HCEC 1CT (cell line): ENCODE measurements around the gene RCN2.
"Not testable (repeated sequence)": the region's sequence is repeated elsewhere in the genome, so short reads cannot be mapped to it uniquely, and the experiment has no call there.

ENCODE experiments used
- DNase-seq: peaks from one replicate; pipeline ENCODE4 v3.0.0-alpha.2; 2017

RCN2 gene, protein sequence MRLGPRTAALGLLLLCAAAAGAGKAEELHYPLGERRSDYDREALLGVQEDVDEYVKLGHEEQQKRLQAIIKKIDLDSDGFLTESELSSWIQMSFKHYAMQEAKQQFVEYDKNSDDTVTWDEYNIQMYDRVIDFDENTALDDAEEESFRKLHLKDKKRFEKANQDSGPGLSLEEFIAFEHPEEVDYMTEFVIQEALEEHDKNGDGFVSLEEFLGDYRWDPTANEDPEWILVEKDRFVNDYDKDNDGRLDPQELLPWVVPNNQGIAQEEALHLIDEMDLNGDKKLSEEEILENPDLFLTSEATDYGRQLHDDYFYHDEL

DNA sequence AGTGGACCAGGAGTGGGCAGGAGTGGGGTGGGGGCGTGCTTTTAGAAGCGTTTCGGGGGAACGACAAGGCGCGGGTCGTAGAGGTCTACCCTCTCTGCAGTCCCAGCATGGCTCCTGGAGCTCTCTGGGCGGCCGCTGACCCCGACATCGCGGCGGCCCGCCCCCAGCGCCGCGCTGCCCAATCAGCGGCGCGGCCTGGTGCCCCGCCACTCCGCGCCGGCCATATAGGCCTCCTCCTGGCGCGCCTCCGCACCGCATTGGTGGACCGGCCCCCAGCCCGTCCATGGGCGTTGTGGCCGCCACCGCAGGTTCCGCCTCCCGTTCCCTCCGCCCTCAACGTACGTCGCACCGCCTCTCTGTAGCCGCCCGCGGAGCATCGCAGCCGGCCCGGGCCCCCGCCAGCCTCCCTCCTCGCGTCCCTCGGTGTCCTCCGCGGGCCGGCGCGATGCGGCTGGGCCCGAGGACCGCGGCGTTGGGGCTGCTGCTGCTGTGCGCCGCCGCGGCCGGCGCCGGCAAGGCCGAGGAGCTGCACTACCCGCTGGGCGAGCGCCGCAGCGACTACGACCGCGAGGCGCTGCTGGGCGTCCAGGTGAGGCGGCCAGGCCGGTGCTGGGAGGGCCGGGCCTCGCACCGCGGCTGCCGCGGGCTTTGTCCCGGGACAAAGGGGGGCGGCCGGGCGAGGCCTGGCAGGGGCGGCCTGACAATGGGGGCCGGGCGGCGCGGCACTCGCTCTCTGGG, at the start of gene RCN2:
Gene RCN2, plus strand, starts transcription at position 353 of the 738 bp plus-strand sequence. Its CDS starts 93 bp downstream, at position 446.
- DNase-seq, result peak; percentile 95

DNA sequence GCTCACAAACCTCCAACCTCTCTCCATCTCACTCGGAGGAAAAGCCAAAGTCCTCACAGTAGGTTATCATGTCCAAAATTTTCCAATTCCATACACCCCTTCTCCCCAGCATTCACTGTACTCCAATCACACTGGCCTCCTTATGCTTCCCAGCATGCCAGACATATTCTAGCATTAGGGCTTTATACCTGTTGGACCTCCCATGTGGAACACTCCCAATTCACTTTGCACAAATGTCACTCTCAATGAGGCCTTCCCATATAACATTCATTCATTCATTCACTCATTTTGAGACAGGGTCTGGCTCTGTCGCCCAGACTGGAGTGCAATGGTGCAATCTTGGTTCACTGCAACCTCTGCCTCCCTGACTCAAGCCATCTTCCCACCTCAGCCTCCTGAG, 46.3 kb upstream of the RCN2 start:
- no peak for DNase-seq

DNA sequence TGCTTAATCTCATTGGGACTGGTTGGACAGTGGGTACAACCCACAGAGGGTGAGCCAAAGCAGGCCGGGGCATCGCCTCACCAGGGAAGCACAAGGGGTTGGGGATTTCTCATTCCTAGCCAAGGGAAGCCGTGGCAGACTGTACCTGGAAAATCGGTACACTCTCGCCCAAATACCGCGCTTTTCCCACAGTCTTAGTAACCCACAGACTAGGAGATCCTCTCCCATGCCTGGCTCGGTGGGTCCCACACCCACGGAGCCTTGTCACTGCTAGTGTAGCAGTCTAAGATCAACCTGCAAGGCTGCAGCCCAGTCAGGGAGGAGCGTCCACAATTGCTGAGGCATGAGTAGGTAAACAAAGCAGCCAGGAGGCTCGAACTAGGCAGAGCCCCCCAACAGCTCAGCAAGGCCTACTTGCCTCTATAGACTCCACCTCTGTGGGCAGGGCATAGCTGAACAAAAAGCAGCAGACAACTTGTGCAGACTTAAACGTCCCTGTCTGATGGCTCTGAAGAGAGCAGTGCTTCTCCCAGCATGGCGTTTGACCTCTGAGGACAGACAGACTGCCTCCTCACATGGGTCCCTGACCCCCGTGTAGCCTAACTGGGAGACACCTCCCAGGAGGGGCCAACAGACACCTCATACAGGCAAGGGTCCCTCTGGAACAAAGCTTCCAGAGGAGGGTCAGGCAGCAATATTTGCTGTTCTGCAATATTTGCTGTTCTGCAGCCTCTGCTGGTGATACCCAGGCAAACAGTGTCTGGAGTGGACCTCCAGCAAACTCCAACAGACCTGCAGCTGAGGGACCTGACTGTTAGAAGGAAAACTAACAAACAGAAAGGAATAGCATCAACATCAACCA, 44.0 kb upstream of the RCN2 start:
- not testable (repeated sequence) for DNase-seq

DNA sequence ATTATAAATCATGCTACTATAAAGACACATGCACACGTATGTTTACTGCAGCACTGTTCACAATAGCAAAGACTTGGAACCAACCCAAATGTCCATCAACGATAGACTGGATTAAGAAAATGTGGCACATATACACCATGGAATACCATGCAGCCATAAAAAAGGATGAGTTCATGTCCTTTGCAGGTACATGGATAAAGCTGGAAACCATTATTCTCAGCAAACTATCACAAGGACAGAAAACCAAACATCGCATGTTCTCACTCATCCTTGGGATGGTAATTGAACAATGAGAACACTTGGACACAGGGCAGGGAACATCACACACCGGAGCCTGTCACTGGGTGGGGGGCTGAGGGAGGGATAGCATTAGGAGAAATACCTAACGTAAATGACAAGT, 38.7 kb upstream of the RCN2 start:
- not testable (repeated sequence) for DNase-seq

DNA sequence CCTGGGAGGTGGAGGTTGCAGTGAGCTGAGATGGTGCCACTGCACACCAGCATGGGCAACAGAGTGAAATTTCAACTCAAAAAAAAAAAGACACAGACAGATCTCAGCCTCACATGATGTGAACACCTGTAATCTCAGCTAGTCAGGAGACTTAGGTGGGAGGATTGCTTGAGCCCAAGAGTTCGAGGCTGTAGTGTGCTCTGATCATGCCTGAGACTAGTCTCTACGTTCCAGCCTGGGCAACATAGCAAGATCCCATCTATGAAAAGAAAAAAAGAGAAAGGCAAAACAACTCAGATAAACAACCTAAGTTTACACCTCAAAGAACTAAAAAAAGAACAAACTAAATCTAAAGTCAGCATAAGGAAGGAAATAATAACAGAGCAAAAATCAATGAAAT, 37.4 kb upstream of the RCN2 start:
- no peak for DNase-seq

DNA sequence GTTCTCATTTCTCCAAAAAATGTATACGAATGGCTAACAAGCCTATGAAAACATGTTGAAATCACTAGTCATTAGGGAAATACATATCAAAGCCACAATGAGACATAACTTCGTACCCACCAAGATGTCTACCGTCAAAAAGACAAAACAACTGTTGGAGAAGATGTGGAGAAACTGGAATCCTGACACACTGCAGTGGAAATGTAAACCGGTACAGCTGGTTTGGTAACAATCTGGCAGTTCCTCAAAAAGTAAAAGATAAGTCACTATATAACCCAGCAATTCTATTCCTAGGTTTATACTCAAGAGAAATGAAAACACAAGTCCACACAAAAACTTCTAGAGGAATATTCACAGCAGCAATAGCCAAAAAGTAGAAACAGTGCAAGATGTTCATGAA, 33.4 kb upstream of the RCN2 start:
- no peak for DNase-seq

DNA sequence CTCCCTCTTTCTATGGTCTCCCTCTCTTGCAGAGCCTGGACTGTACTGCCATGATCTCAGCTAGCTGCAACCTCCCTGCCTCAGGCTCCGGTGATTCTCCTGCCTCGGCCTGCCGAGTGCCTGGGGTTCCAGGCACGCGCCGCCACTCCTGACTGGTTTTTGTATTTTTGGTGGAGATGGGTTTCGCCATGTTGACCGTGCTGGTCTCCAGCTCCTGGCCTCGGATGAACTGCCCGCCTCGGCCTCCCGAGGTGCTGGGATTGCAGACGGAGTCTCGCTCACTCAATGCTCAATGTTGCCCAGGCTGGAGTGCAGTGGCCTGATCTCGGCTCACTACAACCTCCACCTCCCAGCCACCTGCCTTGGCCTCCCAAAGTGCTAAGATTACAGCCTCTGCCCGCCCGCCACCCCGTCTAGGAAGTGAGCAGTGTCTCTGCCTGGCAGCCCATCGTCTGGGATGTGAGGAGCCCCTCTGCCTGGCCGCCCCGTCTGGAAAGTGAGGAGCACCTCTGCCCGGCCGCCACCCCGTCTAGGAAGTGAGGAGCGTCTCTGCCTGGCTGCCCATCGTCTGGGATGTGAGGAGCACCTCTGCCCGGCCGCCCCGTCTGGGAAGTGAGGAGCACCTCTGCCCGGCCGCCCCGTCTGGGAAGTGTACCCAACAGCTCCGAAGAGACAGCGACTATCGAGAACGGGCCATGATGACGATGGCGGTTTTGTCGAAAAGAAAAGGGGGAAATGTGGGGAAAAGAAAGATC, 32.2 kb upstream of the RCN2 start:
- DNase-seq, result not testable (repeated sequence)

DNA sequence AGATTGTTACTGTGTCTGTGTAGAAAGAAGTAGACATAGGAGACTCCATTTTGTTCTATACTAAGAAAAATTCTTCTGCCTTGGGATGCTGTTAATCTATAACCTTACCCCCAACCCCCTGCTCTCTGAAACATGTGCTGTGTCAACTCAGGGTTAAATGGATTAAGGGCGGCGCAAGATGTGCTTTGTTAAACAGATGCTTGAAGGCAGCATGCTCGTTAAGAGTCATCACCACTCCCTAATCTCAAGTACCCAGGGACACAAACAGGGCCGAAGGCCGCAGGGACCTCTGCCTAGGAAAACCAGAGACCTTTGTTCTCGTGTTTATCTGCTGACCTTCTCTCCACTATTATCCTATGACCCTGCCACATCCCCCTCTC, 31.6 kb upstream of the RCN2 start:
- not testable (repeated sequence) for DNase-seq

DNA sequence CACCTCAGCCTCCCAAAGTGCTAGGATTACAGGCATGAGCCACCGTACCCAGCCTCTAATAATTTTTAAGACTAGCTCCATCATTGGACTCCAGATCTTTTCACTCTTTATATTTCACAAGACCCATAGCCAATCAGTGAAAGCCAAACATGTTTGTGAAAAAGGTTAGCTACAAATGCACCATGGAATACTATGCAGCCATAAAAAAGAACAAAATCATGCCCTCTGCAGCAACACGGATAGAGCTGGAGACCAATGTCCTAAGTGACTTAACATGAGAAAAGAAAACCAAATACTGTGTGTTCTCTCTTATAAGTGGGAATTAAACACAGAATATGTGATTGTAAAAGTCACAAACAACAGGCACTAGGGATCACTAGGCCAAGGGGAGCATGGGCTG, 29.6 kb upstream of the RCN2 start:
- DNase-seq, result no peak

DNA sequence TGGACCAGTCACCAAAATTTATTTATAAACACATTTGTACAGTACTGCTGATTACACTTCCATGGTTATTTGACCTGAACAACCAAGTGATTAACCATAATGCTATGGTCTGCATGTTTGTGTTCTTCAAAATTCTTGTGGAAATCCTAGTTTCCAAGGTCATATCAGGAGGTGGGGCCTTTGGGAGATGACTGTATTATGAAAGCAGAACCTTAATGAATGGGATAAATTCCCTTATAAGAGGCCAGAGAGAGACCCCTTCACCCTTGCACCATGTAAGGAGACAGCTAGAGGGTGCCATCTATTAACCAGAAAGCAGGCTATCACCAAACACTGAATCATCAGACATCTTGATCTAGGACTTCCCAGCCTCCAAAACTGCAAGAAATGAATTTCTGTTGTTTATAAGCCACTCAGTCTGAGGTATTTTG, 28.3 kb upstream of the RCN2 start:
- DNase-seq, result peak; percentile 70

DNA sequence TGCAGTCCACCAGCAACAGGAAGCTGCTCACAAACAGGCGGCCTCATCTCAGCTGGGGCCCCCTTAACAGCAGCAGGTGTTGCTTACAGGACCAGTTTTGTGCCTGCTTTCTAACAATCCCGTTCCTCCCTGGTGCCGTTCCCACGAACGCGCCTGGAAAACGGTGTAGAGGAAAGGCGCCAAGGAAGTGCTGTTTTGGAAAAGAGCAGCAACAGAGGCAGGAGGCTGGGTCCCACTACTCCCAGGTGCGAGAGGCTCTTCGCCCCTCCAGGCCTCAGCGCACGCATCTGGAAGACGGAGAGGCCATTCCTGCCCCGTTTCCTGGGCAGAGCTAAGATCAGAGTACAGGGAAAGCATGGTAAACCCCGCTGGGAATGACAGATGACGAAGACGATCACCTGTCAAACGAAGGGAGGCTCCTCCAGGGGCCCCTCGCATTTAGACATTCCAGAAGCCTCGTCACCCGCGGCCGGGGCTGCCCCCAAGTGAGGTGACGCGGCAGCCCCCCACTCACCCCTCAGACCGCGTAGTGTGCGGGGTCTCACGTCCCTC, 27.0 kb upstream of the RCN2 start:
- DNase-seq, result peak; percentile 25

DNA sequence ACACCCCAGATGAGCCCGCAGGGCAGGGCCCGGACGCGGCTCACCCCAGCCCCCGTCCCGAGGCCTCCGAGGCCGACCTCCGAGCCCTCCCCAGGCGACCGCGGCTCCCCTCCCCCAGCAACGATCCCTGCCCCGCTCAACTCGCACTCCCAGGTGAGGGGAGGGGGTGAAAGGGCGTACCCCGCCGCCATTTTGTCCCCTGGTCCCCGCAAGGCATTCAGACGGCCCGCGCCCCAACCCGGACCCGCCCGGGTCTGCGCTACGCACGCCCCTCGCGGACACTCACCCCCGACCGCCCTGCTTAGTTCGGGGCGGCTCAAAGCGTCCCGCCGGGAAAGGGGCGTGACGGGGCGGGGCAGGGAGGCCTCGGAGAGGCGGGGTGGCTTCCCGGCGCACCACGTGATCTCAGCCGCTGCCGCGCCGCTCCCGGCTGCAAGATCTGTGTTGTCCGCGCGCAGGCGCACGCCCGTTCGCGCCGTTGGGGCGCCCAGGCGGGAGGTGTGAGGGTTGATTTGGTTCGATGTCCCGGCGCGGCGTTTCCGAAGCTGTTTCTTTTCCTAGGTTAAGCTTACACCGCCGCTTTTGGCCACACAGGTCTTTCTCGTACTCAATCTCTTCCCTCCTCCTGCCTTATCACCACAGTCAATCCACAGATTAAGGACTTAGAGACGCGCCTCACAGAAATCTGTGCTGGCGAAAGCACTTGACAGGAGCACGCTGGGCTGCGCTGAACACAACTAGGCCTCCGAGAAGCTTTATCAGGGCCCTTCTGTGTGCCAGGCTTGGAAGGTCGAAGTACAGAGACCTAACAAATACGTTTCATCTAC, 26.3 kb upstream of the RCN2 start, which contains the start of gene SCAPER:
Gene SCAPER, minus strand, starts transcription at position 328 of the 827 bp plus-strand sequence. CDS start 21,523 bp downstream, outside the sequence.
- DNase-seq, result peak; percentile 86

DNA sequence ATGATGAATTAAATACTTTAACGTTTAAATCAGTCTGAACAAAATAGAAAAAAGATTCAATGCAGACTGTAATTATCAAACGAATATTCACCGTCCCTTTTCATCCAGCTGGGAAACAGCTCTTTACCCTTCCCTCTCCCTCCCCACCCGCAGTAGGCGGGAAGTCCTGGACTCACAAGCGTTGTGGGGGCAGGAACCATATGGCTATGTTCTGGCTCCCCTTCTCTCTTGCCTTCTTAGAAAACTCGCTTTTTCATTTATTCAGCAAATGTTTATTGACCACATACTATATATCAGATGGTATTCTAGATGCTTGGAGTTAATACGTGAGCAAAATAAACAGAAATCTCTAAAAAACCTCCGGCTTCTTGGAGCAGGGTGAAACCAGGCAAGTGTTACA, 25.7 kb upstream of the RCN2 start:
- no peak for DNase-seq

DNA sequence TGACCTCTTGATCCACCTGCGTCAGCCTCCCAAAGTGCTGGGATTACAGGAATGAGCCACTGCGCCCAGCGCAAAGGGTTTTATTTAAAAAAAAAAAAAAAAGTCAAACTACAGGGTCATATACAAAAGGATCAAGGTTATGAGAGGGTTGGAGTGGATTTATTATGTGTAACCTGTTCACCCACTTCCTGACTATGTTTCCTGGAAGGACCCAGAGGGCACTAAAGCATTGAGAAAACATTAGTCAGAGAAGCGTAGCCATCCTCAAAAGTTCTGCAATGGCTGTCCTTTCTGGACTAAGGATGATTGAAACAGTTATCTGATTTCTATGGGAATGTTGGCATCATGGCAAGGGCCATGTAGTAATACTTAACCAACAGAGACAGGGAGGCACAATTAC, 19.1 kb upstream of the RCN2 start:
- no peak for DNase-seq

DNA sequence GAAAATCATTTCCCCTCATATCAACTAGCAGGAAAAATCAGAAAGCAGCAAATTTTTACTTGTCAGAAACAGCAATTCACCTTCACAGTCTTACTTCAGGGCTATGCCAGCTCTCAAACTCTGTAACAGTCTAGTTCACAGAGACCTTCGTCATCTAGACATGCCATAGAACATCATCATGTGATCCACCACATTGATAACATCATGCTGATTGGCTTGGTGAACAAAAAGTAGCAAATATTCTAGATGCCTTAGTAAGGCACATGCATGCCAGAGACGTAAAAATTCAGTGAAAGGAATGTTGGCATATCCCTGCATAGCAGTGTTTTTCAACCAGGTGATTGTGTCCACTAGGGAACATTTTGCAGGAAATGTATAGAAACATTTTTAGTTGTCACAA, 17.8 kb upstream of the RCN2 start:
- DNase-seq, result no peak

DNA sequence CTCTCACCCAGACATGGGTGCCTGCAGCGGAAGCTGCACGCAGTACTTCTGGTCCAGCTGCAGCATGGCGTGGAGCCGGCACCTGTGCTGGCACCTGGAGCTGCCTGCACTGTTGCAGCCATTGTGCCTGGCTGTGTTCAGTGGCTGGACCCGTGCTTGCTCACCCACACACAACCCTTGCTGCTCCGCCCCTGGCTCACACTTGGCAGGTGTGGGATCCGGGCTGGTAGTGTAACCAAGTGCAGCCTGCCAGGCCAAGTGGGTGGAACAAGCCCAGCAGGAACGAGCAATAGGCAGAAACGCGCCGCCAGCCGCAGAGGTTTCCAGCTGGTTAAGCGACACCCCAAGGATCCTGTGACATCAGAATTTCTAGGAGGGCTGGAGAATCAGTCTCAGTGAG, 15.2 kb upstream of the RCN2 start:
- no peak for DNase-seq

DNA sequence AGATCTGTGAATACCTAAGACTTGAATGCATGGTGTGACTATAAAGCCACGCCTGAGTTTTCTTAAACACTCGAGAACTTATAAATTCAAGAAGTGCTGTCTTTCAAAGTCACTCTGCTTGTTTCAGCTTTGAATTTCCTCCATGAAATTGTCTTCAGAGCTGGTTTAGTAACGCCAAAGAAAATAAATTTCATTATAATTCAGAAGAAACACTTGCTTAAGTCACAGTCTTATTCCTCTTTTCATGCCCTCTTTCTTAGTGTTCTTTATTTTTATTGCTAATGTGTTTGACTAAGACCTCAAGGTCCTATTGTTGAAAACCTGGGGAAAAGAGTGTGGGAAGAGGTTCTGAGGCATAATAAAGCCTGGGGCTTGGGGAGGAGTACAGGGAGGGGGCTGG, 3.3 kb upstream of the RCN2 start:
- no peak for DNase-seq

DNA sequence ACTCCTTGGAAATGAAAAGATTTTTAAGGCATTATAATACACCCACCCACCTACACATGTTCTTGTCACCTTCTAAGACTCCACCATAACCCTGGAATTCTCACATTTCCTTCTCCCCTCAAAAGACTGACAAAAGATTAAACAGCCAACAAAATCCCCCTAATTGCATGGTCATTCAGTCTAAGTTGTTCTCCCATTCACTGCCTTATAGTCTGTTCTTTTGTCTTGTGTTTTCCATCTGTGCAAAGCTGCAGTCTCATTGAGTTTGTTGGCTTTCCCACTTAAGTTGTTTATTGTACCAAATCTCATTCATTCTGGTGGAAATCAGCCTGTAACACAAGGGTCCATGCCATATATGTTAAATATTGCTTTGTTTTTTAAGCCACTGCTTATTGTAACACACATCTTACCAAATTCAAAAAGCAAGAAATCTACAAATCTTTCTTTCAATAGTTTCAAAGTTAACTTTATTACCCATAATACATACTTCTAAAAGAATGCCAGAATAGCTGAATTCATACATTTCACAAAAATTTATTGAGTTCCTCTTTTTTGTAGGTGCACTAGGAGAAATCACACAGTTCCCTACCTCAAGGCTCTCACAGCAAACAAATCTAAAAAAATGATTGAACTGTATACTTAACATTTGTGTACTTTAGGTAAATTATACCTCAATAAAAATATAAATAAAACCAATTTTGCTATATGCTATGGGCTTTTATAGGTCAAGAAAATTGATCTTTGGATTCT, 2.4 kb upstream of the RCN2 start:
- DNase-seq, result no peak

DNA sequence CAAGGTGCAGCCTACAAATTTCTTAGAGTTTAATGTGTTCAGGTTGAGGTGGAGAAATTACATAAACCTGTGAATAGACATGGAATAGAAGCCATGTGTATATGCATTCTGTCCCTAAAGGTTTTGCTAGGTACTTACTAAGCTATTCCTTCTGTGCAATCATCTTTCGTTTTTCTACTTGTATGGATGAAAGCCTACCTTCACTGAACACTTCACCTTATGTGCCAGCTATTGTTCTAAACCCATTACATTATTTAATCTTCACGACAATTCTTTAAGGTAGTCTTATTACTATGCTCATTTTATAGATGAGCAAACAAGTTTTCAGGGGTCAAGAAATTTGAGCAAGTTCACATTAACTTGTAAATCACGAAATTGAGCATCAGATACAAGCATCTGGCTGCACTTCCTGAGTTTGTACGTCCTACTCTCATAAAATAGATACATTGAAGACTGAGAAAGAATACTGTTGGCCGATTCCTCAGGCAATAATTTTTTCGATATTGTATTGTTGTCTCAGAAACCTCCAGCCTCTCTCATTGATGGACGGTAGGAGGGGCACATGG, 635 bp upstream of the RCN2 start:
- DNase-seq, result no peak
